GM10266 (cell line): ENCODE results near the gene SORL1.

Experiments
- DNase-seq: peaks from one replicate; pipeline ENCODE4 v3.0.0; 2012; ENCODE audit errors: extremely low spot score
- TF ChIP-seq, protein P1 (sequence below): IDR thresholded peaks from 2 replicates; pipeline ENCODE4 v1.5.1; 2012; ENCODE audit warnings: mild to moderate bottlenecking, low read depth; ENCODE audit not compliant: control insufficient read depth, insufficient read depth; ENCODE audit errors: missing control alignments

SORL1 gene

DNA sequence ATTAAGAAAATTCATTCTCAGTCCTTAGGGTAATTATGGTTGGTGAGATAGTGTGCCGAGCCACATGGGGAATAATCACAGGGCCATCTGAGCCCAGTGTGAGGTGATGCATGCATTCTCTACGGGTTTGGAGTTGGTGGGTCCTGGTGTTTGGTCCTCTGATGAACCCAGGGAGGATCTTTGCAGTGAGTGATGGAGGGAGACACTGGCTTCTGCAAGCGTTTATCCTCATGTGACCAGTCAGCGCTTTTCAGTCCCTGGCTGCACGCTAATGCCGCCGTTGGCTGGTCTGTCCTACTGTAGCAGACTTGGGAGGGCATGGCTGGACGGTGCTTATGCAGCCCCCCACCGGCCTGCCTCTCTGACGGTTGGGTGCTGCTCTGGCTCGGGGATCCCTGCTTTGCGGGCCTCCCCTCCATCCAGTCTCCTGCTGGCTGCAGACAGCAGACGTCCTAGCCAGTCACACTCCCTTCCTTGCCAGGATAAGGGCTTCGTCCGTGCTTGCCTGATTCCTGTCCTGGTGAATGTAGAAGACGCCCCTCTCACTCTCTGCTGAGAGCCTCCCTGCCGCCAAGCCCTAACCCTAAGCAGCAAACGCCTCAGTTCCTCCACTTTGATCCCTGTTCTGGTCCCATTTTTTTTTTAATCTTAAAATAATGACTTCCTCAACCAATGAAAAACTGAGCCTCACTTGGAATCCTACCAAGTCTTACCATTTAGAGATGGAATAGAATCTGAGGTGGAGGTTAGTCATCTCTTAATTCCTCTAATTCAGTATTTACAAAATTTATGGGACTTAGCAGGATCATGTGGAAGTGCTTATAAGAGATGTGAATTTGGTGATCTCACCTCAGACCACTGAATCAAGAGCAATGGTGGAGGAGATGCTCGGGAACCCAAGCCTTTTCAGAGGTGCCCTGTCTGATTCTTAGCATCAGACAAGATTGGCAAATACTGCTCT lies 144.4 kb downstream of the SORL1 start:
- TF ChIP-seq, protein P1, sequence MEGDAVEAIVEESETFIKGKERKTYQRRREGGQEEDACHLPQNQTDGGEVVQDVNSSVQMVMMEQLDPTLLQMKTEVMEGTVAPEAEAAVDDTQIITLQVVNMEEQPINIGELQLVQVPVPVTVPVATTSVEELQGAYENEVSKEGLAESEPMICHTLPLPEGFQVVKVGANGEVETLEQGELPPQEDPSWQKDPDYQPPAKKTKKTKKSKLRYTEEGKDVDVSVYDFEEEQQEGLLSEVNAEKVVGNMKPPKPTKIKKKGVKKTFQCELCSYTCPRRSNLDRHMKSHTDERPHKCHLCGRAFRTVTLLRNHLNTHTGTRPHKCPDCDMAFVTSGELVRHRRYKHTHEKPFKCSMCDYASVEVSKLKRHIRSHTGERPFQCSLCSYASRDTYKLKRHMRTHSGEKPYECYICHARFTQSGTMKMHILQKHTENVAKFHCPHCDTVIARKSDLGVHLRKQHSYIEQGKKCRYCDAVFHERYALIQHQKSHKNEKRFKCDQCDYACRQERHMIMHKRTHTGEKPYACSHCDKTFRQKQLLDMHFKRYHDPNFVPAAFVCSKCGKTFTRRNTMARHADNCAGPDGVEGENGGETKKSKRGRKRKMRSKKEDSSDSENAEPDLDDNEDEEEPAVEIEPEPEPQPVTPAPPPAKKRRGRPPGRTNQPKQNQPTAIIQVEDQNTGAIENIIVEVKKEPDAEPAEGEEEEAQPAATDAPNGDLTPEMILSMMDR: no peak

DNA sequence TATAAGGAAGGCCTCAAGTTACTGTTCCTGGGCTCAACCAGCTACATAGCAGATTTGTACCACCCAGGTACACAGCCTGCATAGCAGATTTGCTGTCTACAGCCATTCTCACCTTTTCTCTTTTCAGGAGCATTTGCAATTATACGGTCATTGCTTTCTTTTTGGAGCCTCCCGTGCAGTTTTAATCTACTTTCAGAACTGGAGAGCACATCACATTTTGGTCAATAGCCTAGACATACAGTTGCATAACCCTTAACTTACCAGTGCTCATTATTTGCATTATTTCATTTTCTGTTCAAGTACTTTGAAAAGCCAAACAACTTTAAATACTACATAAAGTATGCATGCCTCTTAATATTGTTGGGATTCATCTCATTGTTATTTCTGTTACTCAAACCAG lies 151.2 kb downstream of the SORL1 start:
- TF ChIP-seq, protein P1: no peak
- DNase-seq: no peak

More for the DNA sequence above, 144.4 kb downstream of the SORL1 start:
- DNase-seq: no peak

DNA sequence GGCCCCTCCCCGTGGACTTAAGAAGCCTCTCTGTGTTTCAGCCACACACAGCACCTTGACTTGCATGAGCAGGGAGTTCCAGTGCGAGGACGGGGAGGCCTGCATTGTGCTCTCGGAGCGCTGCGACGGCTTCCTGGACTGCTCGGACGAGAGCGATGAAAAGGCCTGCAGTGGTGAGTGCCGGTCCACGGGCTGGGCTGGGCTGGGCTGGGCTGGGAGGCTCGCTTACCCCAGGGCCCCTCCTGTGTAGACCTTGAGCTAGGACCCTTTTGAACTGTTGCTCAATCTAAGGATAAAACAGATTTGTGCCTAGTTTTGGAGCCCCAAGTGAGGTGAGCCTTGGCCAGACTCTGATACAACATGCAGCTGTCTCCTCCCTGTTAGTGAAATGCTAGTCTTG lies 152.0 kb downstream of the SORL1 start:
- no peak for DNase-seq
- TF ChIP-seq, protein P1: no peak

DNA sequence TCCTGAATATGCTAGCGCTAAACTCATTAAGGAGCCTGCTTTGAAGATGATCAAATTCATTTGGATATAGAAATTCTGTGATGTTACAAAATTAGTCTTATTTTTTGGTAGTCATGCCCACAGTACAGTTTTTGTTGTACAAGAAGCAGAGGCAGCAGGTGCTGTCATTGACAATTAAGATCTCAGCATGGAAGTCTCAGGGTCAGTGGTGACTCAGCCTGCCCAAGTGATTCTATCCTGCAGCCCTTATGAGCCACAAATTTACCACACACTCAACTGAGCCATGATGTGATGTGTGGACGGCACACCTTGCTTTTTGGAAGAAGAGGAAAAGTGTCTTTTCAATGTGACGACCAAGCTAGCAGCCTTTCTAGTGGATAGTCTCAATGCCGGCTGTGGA lies 154.2 kb downstream of the SORL1 start:
- no peak for DNase-seq
- TF ChIP-seq, protein P1: no peak

DNA sequence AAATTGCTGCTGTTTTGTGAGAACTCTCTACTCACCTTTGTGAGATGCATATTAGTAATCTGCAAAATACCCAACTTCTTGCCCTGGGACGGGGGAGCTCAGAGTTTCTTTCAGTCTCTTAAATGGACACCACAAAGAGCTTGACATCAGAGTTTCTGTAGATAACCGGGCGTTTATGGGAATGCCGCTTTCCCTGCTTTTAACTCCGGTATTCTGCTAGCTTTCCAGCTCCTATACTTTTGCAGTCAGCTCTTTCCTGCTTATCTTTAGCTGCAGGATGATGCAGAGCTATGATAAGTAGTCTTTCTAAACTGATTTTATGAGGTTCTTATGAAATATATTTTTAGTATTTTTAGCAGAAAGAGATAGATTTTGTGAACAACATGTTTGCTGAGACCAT lies 155.2 kb downstream of the SORL1 start:
- TF ChIP-seq, protein P1: no peak
- no peak for DNase-seq

DNA sequence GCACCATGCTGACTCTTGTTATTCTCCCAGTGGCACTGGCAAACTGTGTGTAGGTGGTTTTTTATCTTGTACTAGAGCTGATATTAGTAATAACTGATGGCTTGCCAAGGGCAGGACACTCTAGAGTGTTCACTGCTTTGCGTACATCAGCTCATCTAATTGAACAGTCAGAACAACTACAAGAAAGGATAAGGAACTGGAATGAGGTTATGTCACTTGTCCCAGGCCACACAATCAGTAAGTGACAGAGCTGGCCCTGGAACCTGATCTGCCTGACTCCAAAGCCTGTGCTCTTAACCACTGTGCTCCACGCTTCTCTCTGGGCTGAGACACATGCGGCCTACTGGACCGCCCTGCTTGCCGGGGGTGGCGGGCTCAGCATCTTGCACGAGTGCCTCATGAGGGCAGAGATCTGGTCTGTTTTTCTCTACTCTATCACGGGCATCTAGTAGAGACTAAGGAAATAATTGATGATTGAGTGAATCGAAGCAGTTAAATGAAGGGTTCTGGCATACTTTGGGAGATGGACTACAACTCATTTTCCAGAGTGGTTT lies 156.5 kb downstream of the SORL1 start:
- TF ChIP-seq, protein P1: no peak
- DNase-seq: no peak

DNA sequence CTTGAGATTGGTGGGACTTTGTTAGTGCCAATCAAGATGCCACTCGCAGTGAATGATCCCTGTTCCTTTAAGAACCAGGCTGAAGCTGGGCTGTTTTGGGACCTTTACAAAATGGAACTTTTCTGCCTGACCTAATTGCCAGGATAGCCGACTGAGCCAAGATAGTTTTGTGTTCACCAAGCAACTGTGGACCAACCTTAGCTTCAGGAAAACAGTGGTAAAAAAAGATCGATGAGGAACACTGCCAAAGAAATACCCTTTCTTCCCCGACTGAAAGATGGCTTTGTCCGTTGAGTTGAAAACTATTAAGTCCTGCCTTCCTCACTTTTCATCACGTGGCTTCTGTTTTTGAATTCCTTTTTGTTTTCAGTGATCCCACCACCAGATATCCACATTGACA lies 158.6 kb downstream of the SORL1 start:
- TF ChIP-seq, protein P1: no peak
- no peak for DNase-seq
